ENCODE results near the gene HES5.

The HES5 gene

DNA sequence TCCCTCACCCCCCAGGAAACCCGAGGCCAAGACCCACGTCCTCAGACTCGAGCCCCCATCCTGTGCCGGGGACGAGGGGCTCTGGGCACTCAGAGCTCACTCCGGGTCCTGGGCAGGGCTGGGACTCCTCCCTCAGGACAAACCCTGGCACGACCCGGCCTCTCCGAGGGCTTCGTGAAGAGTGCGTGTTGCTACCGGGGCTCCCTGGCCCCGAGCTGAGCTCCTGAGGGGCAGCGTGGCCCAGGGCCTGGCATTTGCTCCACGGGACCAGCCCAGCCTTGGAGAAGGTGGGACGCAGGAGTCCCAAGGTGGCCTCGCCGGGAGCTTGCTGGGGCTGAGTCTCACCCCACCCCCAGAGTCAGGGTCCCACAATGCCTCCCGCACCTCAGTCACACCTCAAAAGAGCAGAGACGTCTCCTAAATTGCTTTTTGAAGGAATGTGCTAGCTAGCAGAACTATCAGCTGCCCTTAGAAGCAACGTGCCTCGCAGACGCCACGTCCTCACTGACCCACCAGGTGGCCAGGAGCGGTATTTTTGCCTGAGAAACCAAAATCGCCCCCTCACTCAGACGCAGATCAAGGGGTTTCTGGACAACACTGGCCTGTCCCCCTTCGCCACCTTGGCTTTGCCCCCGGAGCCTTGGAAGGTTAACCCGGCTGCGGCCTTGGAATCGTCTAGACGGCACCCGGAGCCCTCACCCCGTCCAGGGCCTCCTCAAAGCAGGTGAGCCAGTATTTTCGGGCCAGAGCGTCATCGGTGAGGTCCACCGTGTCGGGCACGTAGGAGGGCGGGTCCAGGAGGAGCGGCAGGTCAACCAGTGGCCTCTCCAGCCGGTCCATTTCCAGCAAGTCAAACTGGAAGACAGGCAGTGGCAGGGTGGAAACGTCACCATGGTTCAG lies 14.9 kb downstream of the HES5 start:
- Histone ChIP-seq H3K36me3 (ENCODE audit: insufficient read depth, insufficient read length, low read length) (peaks cover 96% of the 10 kb centered on the region), H3K9ac (ENCODE audit: insufficient read length, low read depth) (no peak overlapping the region), H3K4me3 (ENCODE audit: insufficient read length, low read depth) (no peak overlapping the region), H3K27me3 (ENCODE audit: insufficient read depth, insufficient read length) (no peaks in the 10 kb centered on the region), H3K9me3 (ENCODE audit: insufficient read depth, low read length) (no peaks in the 10 kb centered on the region), H3K4me1 (ENCODE audit: insufficient read depth, insufficient read length) (no peaks in the 10 kb centered on the region)
- TF ChIP-seq ZNF274 (IDR thresholded peaks at IDR 0.05; ENCODE audit: low read depth, low read length) = no peak
- no peak for TF ChIP-seq YY1 (IDR thresholded peaks at IDR 0.05; ENCODE audit: insufficient read depth, insufficient read length)
- TF ChIP-seq SUZ12 (IDR thresholded peaks at IDR 0.05; ENCODE audit: extremely low read depth, insufficient read depth, insufficient read length) = no peak
- DNase-seq (ENCODE audit: low read depth, low spot score) = no peak

DNA sequence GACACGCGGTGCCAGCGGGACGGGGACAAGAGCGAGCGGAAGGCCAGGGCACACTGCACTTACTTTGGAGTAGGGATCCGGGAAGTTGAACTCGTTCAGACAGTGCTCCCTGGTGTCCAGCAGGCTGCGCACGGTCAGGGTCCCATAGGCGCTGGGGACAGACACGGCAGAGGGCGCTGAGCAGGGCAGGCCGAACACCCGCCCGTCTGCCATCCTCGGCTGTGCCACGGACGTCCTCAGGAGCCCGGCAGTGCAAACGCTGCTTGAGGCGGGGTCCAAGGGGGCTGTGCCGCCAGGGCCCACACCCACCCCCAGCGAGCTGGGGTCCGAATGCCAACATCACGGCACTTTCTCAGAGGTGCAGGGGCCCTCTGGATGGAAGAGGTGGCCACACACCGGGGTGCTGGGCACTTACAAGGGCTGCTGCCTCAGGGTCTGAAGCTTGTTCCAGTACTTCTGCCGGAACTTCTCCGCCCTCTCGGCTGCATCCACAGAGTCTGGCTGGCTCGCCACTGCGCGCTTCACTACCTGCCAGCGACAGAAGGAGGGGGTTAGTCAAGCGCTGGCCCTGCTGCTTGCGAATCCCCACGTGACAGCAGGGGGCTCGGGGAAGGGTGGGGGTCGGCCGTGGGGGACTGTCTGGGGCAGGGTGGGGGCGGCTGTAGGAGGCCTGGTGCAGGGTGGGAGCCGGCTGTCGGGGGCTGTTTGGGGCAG lies 16.0 kb downstream of the HES5 start:
- peaks cover 98% of the 10 kb centered on the region for H3K36me3 ChIP-seq (ENCODE audit: insufficient read depth, insufficient read length, low read length)

DNA sequence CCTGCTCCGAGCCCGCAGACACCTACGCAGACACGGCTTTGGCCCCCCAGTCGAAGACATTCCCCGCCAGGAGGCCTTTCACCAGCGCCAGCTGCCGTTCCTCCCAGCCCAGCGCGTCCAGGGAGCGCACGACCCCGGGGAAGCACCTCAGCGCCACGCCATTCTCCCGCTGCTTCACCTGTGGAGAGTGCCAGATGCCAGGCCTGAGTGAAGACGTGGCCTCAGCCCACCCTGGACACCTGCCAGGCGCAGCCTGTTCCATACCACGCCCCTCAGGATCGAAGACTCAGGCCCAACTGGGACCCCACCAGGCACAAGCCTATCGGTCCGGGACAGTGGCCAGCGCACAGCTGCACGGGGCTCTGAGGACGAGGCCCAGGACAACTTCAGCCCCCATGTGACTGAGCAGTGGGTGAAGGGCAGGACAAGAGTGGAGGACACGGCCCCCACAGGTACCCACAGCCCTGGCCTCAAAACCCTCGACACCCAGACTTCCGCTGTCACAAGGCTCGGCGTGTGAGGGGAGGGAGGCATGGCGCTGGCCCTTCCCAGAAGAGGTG lies 17.1 kb downstream of the HES5 start:
- Histone ChIP-seq H3K4me1 (ENCODE audit: insufficient read depth, insufficient read length) (no peaks in the 10 kb centered on the region), H3K27me3 (ENCODE audit: insufficient read depth, insufficient read length) (no peaks in the 10 kb centered on the region), H3K4me3 (ENCODE audit: insufficient read length, low read depth) (no peak overlapping the region), H3K9me3 (ENCODE audit: insufficient read depth, low read length) (no peaks in the 10 kb centered on the region), H3K36me3 (ENCODE audit: insufficient read depth, insufficient read length, low read length) (peaks cover 96% of the 10 kb centered on the region), H3K9ac (ENCODE audit: insufficient read length, low read depth) (no peak overlapping the region)
- no peak for TF ChIP-seq YY1 (IDR thresholded peaks at IDR 0.05; ENCODE audit: insufficient read depth, insufficient read length)
- TF ChIP-seq ZNF274 (IDR thresholded peaks at IDR 0.05; ENCODE audit: low read depth, low read length) = no peak
- no peak for TF ChIP-seq SUZ12 (IDR thresholded peaks at IDR 0.05; ENCODE audit: extremely low read depth, insufficient read depth, insufficient read length)
- no peak for DNase-seq (ENCODE audit: low read depth, low spot score)

More for the DNA sequence above, 16.0 kb downstream of the HES5 start:
- Histone ChIP-seq H3K27me3 (ENCODE audit: insufficient read depth, insufficient read length) (no peaks in the 10 kb centered on the region), H3K9ac (ENCODE audit: insufficient read length, low read depth) (no peak overlapping the region), H3K4me1 (ENCODE audit: insufficient read depth, insufficient read length) (no peaks in the 10 kb centered on the region), H3K4me3 (ENCODE audit: insufficient read length, low read depth) (no peak overlapping the region), H3K9me3 (ENCODE audit: insufficient read depth, low read length) (no peaks in the 10 kb centered on the region)
- no peak for TF ChIP-seq SUZ12 (IDR thresholded peaks at IDR 0.05; ENCODE audit: extremely low read depth, insufficient read depth, insufficient read length)
- TF ChIP-seq ZNF274 (IDR thresholded peaks at IDR 0.05; ENCODE audit: low read depth, low read length) = no peak
- TF ChIP-seq YY1 (IDR thresholded peaks at IDR 0.05; ENCODE audit: insufficient read depth, insufficient read length) = no peak
- no peak for DNase-seq (ENCODE audit: low read depth, low spot score)

DNA sequence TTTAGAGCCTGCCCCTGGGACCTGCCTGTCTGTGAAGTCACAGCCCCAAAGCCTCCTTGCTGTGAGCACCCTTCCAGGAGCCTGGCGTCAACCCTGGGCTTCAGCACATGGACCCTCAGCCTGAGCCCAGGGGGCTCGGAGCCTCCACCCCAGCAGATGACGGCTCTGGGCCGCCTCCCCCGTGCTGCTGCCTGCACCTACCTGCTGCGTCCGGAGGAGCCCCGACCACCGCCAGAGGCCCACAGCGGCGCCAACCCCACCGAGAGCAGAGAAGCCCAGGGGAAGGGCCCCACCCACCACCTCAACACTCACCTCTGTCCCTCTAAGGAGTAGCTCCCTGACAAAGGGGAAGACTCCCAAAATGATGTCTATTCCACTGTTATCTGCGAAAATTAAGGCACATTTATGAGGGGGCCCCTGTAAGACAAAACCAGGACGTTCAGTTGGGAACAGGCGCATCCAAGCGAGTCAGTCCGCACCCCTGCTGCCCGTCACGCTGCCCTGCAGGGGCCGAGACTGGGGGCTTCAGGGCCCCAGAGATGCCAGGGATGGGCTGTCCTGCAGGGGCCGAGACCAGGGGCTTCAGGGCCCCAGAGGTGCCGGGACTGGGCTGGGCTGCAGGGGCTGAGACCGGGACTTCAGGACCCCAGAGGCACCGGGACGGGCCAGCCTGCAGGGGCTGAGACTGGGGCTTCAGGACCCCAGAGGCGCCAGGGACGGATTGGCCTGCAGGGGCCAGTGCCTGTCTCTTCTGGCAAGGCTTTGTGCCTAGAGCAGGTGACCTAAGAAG lies 19.5 kb downstream of the HES5 start:
- peaks cover 82% of the 10 kb centered on the region for H3K36me3 ChIP-seq (ENCODE audit: insufficient read depth, insufficient read length, low read length)
- no peak overlapping the region for H3K4me3 ChIP-seq (ENCODE audit: insufficient read length, low read depth)
- no peaks in the 10 kb centered on the region for H3K4me1 ChIP-seq (ENCODE audit: insufficient read depth, insufficient read length)
- no peak overlapping the region for H3K9ac ChIP-seq (ENCODE audit: insufficient read length, low read depth)
- H3K9me3 ChIP-seq (ENCODE audit: insufficient read depth, low read length) = no peaks in the 10 kb centered on the region
- no peak for DNase-seq (ENCODE audit: low read depth, low spot score)
- TF ChIP-seq ZNF274 (IDR thresholded peaks at IDR 0.05; ENCODE audit: low read depth, low read length) (no peak), SUZ12 (IDR thresholded peaks at IDR 0.05; ENCODE audit: extremely low read depth, insufficient read depth, insufficient read length) (no peak), YY1 (IDR thresholded peaks at IDR 0.05; ENCODE audit: insufficient read depth, insufficient read length) (no peak)
- no peaks in the 10 kb centered on the region for H3K27me3 ChIP-seq (ENCODE audit: insufficient read depth, insufficient read length)

DNA sequence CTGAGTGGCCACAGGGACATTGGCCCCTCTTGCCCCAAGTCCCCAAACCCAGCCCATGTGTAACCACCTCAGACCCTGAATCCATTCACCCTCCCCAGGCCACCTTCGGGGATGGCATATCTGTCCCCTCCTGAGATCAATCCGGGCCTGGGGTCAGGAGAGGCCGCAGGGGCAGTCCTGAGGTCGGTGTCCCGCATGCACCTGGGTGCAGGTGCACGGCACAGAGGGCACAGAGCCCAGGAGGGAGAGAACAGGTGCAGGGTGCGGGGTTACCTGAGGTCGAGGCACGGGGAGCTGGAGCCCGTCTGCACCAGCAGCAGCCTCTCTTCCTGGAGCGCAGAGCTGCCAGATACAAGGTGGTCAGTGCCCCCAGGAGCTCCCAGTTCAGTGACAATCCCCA lies 20.5 kb downstream of the HES5 start:
- no peak for DNase-seq (ENCODE audit: low read depth, low spot score)
- Histone ChIP-seq H3K4me1 (ENCODE audit: insufficient read depth, insufficient read length) (no peaks in the 10 kb centered on the region), H3K36me3 (ENCODE audit: insufficient read depth, insufficient read length, low read length) (peaks cover 72% of the 10 kb centered on the region), H3K4me3 (ENCODE audit: insufficient read length, low read depth) (no peak overlapping the region), H3K9ac (ENCODE audit: insufficient read length, low read depth) (no peak overlapping the region), H3K27me3 (ENCODE audit: insufficient read depth, insufficient read length) (no peaks in the 10 kb centered on the region), H3K9me3 (ENCODE audit: insufficient read depth, low read length) (no peaks in the 10 kb centered on the region)
- TF ChIP-seq ZNF274 (IDR thresholded peaks at IDR 0.05; ENCODE audit: low read depth, low read length) (no peak), YY1 (IDR thresholded peaks at IDR 0.05; ENCODE audit: insufficient read depth, insufficient read length) (no peak), SUZ12 (IDR thresholded peaks at IDR 0.05; ENCODE audit: extremely low read depth, insufficient read depth, insufficient read length) (no peak)

DNA sequence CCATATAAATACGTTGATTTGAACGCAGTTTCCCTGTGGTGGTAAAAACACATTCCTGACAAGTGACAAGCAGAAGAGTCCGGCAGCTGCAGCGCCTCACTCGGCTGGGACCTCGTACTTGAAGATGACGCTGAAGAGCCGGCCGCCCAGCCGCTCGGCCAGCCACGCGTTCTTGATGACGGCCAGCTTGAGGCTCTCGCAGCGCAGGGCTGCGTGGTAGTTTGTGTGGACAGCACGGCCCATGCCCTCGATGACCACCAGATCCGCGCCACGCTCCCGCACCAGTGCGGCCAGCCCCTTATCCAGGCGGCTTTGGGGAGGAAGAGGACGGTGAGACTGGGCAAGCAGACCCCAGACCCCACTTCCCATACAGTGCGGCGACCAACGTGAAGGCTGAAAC lies 21.3 kb downstream of the HES5 start:
- H3K9ac ChIP-seq (ENCODE audit: insufficient read length, low read depth) = no peak overlapping the region
- H3K9me3 ChIP-seq (ENCODE audit: insufficient read depth, low read length) = no peaks in the 10 kb centered on the region
- DNase-seq (ENCODE audit: low read depth, low spot score) = no peak
- no peak overlapping the region for H3K4me3 ChIP-seq (ENCODE audit: insufficient read length, low read depth)
- TF ChIP-seq YY1 (IDR thresholded peaks at IDR 0.05; ENCODE audit: insufficient read depth, insufficient read length) (no peak), ZNF274 (IDR thresholded peaks at IDR 0.05; ENCODE audit: low read depth, low read length) (no peak), SUZ12 (IDR thresholded peaks at IDR 0.05; ENCODE audit: extremely low read depth, insufficient read depth, insufficient read length) (no peak)
- H3K27me3 ChIP-seq (ENCODE audit: insufficient read depth, insufficient read length) = no peaks in the 10 kb centered on the region
- no peaks in the 10 kb centered on the region for H3K4me1 ChIP-seq (ENCODE audit: insufficient read depth, insufficient read length)
- peaks cover 66% of the 10 kb centered on the region for H3K36me3 ChIP-seq (ENCODE audit: insufficient read depth, insufficient read length, low read length)

All from NT2/D1 (cell line).